ENCODE measurements around the gene EP400. TPM values are rescaled to one million over a fixed set of nuclear protein-coding genes. Genes with fewer than 3 reads are reported as not detected.

The EP400 gene
- total RNA-seq, 4 donors from 2014 or later: 10.1 to 23.0 (median 20.9) TPM

DNA sequence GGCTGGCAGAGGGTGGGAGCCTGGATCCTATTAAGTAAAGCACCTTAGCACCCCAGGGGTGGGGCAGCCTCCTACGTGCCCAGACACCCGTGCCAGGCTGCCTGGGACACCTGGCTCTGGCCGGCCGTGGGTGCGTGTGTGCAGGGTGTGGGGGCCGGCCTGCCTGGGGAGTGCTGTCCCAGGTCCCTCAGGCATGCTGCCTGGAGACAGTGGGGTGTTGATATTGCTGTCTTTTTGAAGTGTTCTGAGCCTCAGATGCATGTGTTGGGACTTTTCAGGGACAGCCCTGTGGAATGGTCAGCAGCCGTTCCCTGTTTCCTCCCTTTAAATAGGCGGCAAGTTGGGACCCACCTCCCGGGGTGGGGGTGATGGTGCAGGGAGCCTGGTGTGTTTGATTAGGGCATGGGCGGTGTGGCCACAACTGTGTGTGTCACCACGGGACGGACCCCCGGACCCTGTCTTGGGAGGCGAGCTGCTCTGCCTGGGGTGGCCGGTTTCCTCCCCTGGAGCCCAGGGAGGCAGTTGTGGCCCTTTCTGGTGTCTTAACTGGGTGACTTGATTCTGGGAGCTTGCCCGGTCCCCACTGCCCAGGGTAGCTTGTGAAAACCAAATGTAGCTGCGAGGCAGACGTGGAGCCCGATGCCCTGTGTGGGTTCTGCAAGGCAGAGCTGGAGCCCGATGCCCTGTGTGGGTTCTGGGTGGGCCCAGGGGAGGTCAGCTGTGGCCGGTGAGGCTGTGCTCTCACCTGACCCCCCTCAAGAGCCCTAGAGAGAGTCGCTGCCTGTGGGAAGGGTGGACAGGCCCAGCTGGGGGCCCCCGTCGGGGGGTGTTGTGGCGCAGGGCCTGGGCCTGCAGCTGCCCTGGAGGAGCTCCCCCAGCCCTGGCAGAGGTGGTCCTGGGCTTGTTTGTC lies 47.2 kb upstream of the EP400 start:
- no peak for DNase-seq
- intact Hi-C loops (cut with DNase I): no loop called here
- peaks cover 0 to 36% (median 0%) of the 10 kb centered on the region in 3 donors for H3K36me3 ChIP-seq
- H3K9me3 ChIP-seq: no peaks in the 10 kb centered on the region
- WGBS, 2 donors: 82 to 86% methylated on average over 3 to 15 of the region's 25 CpGs
- TF ChIP-seq, protein P1, sequence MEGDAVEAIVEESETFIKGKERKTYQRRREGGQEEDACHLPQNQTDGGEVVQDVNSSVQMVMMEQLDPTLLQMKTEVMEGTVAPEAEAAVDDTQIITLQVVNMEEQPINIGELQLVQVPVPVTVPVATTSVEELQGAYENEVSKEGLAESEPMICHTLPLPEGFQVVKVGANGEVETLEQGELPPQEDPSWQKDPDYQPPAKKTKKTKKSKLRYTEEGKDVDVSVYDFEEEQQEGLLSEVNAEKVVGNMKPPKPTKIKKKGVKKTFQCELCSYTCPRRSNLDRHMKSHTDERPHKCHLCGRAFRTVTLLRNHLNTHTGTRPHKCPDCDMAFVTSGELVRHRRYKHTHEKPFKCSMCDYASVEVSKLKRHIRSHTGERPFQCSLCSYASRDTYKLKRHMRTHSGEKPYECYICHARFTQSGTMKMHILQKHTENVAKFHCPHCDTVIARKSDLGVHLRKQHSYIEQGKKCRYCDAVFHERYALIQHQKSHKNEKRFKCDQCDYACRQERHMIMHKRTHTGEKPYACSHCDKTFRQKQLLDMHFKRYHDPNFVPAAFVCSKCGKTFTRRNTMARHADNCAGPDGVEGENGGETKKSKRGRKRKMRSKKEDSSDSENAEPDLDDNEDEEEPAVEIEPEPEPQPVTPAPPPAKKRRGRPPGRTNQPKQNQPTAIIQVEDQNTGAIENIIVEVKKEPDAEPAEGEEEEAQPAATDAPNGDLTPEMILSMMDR (IDR thresholded peaks at IDR 0.05): no peak
- no peak for TF ChIP-seq POLR2A (IDR thresholded peaks at IDR 0.05)
- peak overlapping the region in 1 of 4 donors; percentile 22 for H3K4me3 ChIP-seq
- H3K27me3 ChIP-seq: no peaks in the 10 kb centered on the region
- H3K4me1 ChIP-seq: peaks cover 23 to 77% (median 40%) of the 10 kb centered on the region in 3 donors
- peak overlapping the region in 3 of 4 donors; percentile 16 to 66 (median 46) for H3K27ac ChIP-seq

GRCh38 chr12:131903270-131904255 lies 46.2 kb upstream of the EP400 start:
- H3K4me1 ChIP-seq: peaks cover 23 to 67% (median 34%) of the 10 kb centered on the region in 3 donors

DNA sequence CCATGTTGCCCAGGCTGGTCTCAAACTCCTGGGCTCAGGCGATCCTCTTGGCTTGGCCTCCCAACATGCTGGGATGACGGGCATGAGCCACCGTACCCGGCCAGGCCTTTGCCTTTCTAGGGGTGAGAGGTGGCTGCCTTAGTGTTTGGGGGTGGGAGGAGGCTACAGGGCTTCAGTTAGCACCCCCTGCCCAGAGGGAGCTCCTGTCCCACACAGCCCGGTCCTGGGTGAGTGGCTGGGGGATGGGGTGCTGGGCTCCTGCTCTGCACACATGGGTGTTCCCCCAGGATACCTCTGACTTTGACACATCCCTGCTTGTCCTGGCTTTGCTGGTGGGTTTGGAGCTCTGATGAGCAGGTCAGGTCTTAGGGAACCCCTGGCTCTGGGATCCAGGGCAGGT lies 45.4 kb upstream of the EP400 start:
- H3K27me3 ChIP-seq: no peaks in the 10 kb centered on the region
- H3K4me3 ChIP-seq: no peak overlapping the region
- no peak for TF ChIP-seq POLR2A (IDR thresholded peaks at IDR 0.05)
- TF ChIP-seq, protein P1 (IDR thresholded peaks at IDR 0.05): no peak
- no CpG with 5 or more reads among the region's 5 CpGs for WGBS, 2 donors
- no peak overlapping the region for H3K27ac ChIP-seq
- peaks cover 23 to 62% (median 33%) of the 10 kb centered on the region in 3 donors for H3K4me1 ChIP-seq
- no peaks in the 10 kb centered on the region for H3K9me3 ChIP-seq
- intact Hi-C loops (cut with DNase I): no loop called here
- peaks cover 11 to 41% (median 13%) of the 10 kb centered on the region in 3 donors for H3K36me3 ChIP-seq
- DNase-seq: no peak

More at GRCh38 chr12:131903270-131904255, 46.2 kb upstream of the EP400 start:
- Histone ChIP-seq H3K4me3 (no peak overlapping the region), H3K27ac (peak overlapping the region in 1 of 4 donors; percentile 66), H3K9me3 (no peaks in the 10 kb centered on the region), H3K27me3 (no peaks in the 10 kb centered on the region), H3K36me3 (peaks cover 3 to 37% (median 7%) of the 10 kb centered on the region in 3 donors)
- intact Hi-C loops (cut with DNase I): no loop called here
- DNase-seq: no peak
- WGBS, 2 donors: 100% methylated on average over 1 to 3 of the region's 13 CpGs
- no peak for TF ChIP-seq POLR2A (IDR thresholded peaks at IDR 0.05)
- TF ChIP-seq, protein P1 (IDR thresholded peaks at IDR 0.05): no peak

DNA sequence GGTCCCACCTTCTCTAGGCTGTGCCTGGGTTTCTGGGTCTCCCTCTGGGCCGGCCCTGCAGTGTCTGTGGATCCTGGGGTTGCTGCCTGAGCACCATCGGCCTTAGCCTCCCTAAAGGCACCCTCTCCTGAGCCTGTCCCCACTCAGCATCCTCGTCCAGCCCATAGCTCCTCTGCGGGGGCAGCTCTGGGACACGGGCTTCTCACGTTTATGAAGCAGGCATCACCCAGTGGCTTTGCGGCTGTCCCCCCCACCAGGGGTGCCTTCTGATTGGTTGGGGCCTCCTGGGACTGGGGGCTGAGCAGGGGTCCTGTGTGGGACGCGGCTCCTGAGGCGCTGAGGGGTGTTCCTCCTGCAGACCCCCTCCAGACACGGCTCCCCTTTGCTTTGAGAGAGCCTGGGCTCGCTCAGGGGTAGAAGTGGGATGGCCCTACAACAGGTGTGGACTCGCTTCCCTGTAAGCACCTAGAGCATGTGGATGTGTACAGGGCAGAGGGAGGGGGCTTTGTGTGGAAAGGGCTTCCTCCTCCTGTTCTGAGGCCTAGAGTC lies 44.6 kb upstream of the EP400 start:
- peaks cover 23 to 54% (median 31%) of the 10 kb centered on the region in 3 donors for H3K4me1 ChIP-seq
- TF ChIP-seq, protein P1 (IDR thresholded peaks at IDR 0.05): no peak
- no peak for TF ChIP-seq POLR2A (IDR thresholded peaks at IDR 0.05)
- peaks cover 17 to 45% (median 21%) of the 10 kb centered on the region in 3 donors for H3K36me3 ChIP-seq
- H3K27ac ChIP-seq: no peak overlapping the region
- DNase-seq: no peak
- intact Hi-C loops (cut with DNase I): no loop called here
- no peaks in the 10 kb centered on the region for H3K9me3 ChIP-seq
- H3K4me3 ChIP-seq: no peak overlapping the region
- H3K27me3 ChIP-seq: no peaks in the 10 kb centered on the region
- WGBS, 2 donors: 80% methylated on average over 3 of the region's 13 CpGs; no CpG with 5 or more reads in 1 of the 2 donors
